Islet precursor cell (in vitro differentiated cells): ENCODE data around the gene GDI1.
A peak's percentile ranks its signal among the peaks of the same experiment; 100 is the strongest.

Experiments
- DNase-seq: peaks from one replicate; pipeline ENCODE4 v3.0.0-alpha.2; 2018

The GDI1 gene

DNA sequence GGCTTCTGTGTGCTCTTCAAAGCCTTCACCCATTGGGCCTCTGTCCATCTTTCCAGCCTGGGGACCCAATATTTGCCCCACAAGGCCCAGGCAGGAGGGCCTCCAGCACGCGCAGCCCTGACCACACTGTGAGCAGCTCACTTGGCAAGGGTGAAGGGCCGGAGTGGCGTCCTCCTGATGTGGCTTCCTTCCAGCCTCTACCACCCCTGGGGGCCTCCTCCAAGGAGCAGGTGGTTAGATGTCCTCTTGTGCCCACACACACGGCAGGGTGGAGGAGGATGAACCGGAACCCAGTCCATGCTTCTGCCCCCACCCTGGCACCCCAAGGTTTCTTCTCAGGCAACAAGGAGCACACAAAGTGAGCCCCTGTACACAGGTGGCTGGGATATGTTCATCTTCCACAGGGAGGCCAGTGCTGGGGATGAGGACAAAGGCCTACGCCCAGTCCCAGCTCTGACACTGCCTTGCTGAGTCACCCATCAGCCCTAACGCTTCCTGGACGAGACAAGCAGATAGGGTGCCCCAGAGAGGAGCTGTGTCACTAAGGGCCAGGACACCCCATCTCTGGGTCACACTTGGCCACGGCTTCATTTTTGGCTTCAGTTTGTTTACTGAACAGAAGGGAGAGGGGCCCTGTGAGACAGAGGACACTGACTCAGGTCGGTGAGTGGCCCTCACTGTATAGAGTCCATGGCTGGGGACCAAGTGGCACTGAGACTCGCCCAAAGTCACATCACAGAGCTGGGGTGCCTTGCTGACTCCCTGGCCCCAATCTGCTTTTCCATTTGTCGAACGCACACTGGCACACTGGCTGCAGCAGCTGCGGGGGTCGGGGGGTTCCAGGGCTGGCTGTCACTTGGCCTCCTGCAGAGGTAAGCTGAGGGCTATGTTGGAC, 47.5 kb downstream of the GDI1 start:
- DNase-seq: no peak

- DNase-seq: no peak
Measured at GRCh38 chrX:154485150-154486051, 48.4 kb downstream of the GDI1 start.

- peak; percentile 57 for DNase-seq
Measured at GRCh38 chrX:154486052-154486395, 49.1 kb downstream of the GDI1 start.

DNA sequence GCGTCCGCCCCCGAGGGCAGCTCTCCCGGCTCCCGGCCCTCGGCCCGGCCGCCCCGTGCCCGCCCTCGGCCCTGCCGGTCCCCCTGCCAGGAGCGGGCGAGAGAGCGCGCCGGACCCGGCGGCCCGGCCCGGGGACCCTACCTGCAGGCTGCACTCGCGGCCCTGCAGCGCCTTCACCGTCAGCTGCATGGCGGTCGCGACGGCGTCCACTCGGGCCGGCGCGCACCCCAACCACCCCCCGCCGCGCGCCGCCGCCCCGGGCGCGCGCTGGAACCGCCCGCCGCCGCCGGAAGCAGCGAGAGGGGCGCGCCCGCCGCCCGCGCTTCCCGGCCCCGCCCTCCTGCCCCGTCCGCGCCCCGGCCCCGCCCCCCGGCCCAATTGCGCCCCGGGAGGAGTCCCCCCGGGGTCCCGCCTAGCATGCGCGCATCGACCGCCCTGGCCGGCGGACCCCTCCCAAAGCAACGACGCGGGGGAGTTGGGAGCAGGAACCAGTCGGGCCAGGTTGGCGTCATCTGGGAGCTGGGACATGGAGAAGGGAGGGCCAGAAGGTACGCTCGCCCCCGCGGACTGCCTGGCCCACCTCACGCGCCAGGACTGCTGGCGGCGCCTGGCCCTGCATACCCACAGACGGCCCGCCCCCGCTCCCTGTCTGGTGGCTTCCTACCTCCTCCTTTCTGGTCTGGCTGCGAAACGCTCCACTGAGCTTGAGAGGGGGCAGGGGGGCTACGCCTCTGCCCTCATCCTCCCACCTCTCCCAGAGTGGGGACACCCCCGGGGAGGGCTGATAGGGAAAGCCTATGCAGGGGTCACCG, 49.6 kb downstream of the GDI1 start, which contains the start of gene UBL4A:
Gene UBL4A, minus strand, starts transcription at position 220 of the 812 bp plus-strand sequence. Its CDS starts 31 bp downstream, at position 189.
- peak; percentile 93 for DNase-seq

- DNase-seq: peak; percentile 49
Measured at GRCh38 chrX:154487518-154488290, 50.8 kb downstream of the GDI1 start.

GRCh38 chrX:154488336-154489075, 51.6 kb downstream of the GDI1 start:
- DNase-seq: peak; percentile 35

- DNase-seq: peak; percentile 34
Measured at GRCh38 chrX:154489182-154489581, 52.2 kb downstream of the GDI1 start.

DNA sequence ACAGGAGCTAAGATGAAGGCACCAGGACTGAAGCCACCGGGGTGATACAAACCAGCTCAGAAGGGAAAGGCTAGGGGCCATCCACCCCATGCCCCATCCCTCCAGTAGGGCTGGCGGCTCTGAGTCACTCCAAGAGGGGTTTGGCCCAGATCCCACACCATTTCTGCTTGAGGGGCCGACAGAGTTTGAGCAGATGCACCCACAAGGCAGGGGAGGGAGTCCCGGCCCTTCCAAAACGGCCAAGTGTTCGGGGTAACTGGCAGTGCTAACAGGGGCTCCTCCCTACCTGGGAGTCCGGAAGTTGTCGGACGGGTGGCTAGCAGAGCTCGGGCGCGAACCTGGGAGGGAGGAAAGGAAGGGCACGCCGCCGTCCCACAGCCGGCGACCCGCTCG, 53.1 kb downstream of the GDI1 start:
- peak; percentile 61 for DNase-seq

DNA sequence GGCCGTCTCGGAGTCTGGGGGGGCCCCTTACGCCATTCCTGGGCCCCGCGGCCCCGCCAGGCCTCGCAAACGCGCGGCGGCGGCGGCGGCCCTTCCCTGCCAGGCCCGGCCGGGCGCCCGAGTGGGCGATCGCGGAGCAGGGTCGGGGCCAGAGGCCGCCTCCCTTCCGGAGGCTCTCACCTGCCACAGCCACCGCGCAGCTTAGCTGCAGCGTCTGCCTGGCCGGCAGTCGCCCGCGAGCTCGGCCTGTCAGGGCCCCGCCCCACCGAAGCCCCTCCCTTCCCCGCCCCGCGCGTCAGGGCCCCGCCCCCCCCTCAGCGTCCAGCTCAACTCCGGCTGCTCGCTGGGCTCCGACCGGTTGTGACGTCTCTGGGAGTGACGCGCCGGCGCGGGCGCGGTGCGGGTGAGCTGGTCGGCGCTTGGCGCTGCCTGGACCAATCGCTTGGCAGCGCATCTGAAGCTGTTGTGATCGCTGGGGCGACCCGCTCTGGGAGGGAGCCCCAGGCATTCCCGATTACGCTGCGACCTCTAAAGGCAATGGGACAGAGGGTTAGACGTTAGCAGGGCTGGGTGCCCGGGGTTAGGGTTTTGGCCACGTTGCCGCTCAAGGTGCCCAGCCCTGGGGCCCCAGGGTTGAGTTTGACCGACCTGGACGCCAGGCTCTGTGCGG, 53.6 kb downstream of the GDI1 start, which contains the start of gene SLC10A3:
Gene SLC10A3, minus strand, starts transcription at position 216 of the 670 bp plus-strand sequence. CDS start 1,689 bp downstream, outside the sequence.
- DNase-seq: peak; percentile 98
